ENCODE measurements around the gene PROSER2.

The PROSER2 gene

DNA sequence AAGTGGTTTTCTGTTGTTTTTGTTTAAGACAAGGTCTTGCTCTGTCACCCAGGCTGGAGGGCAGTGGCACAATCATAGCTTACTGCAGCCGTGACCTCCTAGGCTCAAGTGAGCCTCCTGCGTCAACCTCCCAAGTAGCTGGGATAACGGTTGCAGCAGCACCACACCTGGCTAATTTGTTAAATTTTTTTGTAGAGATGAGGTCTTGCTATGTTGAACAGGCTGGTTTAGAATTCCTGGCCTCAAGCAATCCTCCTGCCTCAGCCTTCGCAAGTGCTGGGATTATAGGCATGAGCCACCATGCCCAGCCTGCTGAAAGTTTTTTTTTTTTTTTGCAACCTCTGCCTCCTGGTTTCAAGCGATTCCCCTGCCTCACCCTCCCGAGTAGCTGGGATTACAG, 31.1 kb downstream of the PROSER2 start:
- Histone ChIP-seq H2AFZ (ENCODE audit: low read depth) (no peak overlapping the region), H4K20me1 (ENCODE audit: insufficient read depth) (no peaks in the 10 kb centered on the region), H3K4me2 (no peak overlapping the region), H3K4me3 (IDR thresholded peaks at IDR 0.05; ENCODE audit: insufficient read depth, low read depth, low read length) (no peak overlapping the region), H3K36me3 (ENCODE audit: insufficient read depth) (no peaks in the 10 kb centered on the region), H3K27ac (no peak overlapping the region), H3K27me3 (ENCODE audit: insufficient read depth, low read depth) (no peaks in the 10 kb centered on the region), H3K4me1 (ENCODE audit: low read depth, poor library complexity, severe bottlenecking) (no peaks in the 10 kb centered on the region), H3K9ac (no peak overlapping the region), H3K79me2 (ENCODE audit: insufficient read depth, low read depth) (no peaks in the 10 kb centered on the region)
- no peak for TF ChIP-seq CTCF (conservative IDR thresholded peaks at IDR 0.05; ENCODE audit: low read depth, low read length)

DNA sequence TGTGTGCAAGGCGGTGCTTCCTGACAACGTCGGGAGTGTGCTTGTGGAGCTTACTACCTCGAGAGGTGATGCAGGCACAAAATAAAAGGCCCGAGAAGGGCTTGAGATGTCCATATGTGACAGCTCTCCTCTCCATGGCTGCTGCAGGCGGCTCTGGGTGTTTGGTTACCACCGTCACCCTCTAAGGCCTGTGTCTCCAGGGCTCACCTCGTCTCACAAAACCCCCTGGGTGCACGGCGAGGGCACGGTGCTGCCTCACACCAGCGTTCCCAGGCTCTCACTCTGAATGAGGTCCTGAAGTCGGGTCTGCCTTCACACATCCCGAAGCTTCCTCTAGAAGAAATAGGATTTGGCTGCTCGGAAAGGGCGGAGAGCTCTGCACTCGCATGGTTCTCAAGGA, 32.9 kb downstream of the PROSER2 start:
- Histone ChIP-seq H3K36me3 (ENCODE audit: insufficient read depth) (no peaks in the 10 kb centered on the region), H3K79me2 (ENCODE audit: insufficient read depth, low read depth) (no peaks in the 10 kb centered on the region), H4K20me1 (ENCODE audit: insufficient read depth) (no peaks in the 10 kb centered on the region), H3K4me3 (IDR thresholded peaks at IDR 0.05; ENCODE audit: insufficient read depth, low read depth, low read length) (no peak overlapping the region), H3K27me3 (ENCODE audit: insufficient read depth, low read depth) (no peaks in the 10 kb centered on the region; the same call in 1 of the 2 replicates), H3K27ac (no peak overlapping the region), H3K4me2 (no peak overlapping the region), H3K9ac (no peak overlapping the region), H3K4me1 (ENCODE audit: low read depth, poor library complexity, severe bottlenecking) (no peaks in the 10 kb centered on the region), H2AFZ (ENCODE audit: low read depth) (no peak overlapping the region)
- no peak for TF ChIP-seq CTCF (conservative IDR thresholded peaks at IDR 0.05; ENCODE audit: low read depth, low read length)

DNA sequence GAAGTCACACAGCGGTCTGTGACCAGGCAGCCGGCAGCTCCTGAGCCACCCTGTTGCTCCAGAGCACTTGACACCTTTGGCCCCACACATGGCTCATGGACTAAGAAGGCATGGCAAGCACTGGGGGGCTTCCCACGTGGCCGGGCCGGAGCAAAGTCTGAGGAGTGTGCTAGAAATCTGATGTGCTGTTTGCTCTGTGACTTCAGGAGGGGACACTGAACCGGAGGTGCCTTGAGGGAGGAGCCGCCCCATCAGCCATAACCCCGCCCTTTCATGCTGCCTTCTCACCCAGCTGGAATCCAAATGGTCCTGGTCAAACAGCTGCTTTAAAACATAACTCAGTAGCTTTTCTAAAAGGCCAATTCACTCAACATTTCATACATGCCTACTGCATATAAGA, 33.5 kb downstream of the PROSER2 start:
- Histone ChIP-seq H3K27ac (no peak overlapping the region), H2AFZ (ENCODE audit: low read depth) (no peak overlapping the region), H3K4me1 (ENCODE audit: low read depth, poor library complexity, severe bottlenecking) (no peaks in the 10 kb centered on the region), H3K4me3 (IDR thresholded peaks at IDR 0.05; ENCODE audit: insufficient read depth, low read depth, low read length) (no peak overlapping the region), H3K27me3 (ENCODE audit: insufficient read depth, low read depth) (peaks cover 1% of the 10 kb centered on the region; the same call in 1 of the 2 replicates), H3K79me2 (ENCODE audit: insufficient read depth, low read depth) (no peaks in the 10 kb centered on the region), H3K4me2 (no peak overlapping the region), H3K9ac (no peak overlapping the region), H4K20me1 (ENCODE audit: insufficient read depth) (no peaks in the 10 kb centered on the region), H3K36me3 (ENCODE audit: insufficient read depth) (no peaks in the 10 kb centered on the region)
- TF ChIP-seq CTCF (conservative IDR thresholded peaks at IDR 0.05; ENCODE audit: low read depth, low read length): no peak

DNA sequence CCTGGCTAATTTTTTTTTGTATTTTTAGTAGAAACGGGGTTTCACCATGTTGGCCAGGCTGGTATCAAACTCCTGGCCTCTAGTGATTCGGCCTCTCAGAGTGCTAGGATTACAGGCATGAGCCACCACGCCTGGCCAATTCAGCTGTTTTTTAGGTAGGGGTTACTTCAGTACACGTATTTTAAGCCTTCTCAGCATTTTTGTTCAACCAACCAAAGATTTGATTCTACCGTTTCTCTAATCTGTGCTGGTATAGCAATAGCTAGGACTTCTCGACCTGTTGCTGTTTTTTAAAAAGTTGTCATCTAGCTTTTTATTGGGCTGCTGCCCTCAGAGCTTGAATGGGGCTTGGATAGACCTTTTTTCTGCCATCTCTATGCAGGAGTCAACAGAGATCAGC, 34.9 kb downstream of the PROSER2 start:
- Histone ChIP-seq H3K27me3 (ENCODE audit: insufficient read depth, low read depth) (peaks cover 16% of the 10 kb centered on the region; the same call in 1 of the 2 replicates), H3K36me3 (ENCODE audit: insufficient read depth) (no peaks in the 10 kb centered on the region), H3K4me3 (IDR thresholded peaks at IDR 0.05; ENCODE audit: insufficient read depth, low read depth, low read length) (no peak overlapping the region), H3K27ac (no peak overlapping the region), H2AFZ (ENCODE audit: low read depth) (no peak overlapping the region), H3K79me2 (ENCODE audit: insufficient read depth, low read depth) (no peaks in the 10 kb centered on the region), H3K9ac (no peak overlapping the region), H3K4me1 (ENCODE audit: low read depth, poor library complexity, severe bottlenecking) (peaks cover 5% of the 10 kb centered on the region), H4K20me1 (ENCODE audit: insufficient read depth) (no peaks in the 10 kb centered on the region), H3K4me2 (no peak overlapping the region)
- no peak for TF ChIP-seq CTCF (conservative IDR thresholded peaks at IDR 0.05; ENCODE audit: low read depth, low read length)

All from KMS-11 (cell line).